A673 (cell line): ENCODE results near the gene CRYBA2.

ENCODE experiments used
- EZH2 ChIP-seq: fragments of 200-600 bp; sonication (generic); IDR thresholded peaks from 2 replicates; pipeline ENCODE4 v1.6.1; 2017; ENCODE audit warnings: borderline replicate concordance, low read depth, mild to moderate bottlenecking, mixed read lengths, antibody characterized with exemption, low read length; ENCODE audit not compliant: poor library complexity, severe bottlenecking
- TF ChIP-seq, protein P1 (sequence below): fragments of 300-800, 200-600 bp; sonication (generic); conservative IDR thresholded peaks from 2 replicates; pipeline ENCODE4 v1.5.1; 2017; ENCODE audit warnings: low read depth, mild to moderate bottlenecking, antibody characterized with exemption, low read length, moderate library complexity, mixed read lengths

DNA sequence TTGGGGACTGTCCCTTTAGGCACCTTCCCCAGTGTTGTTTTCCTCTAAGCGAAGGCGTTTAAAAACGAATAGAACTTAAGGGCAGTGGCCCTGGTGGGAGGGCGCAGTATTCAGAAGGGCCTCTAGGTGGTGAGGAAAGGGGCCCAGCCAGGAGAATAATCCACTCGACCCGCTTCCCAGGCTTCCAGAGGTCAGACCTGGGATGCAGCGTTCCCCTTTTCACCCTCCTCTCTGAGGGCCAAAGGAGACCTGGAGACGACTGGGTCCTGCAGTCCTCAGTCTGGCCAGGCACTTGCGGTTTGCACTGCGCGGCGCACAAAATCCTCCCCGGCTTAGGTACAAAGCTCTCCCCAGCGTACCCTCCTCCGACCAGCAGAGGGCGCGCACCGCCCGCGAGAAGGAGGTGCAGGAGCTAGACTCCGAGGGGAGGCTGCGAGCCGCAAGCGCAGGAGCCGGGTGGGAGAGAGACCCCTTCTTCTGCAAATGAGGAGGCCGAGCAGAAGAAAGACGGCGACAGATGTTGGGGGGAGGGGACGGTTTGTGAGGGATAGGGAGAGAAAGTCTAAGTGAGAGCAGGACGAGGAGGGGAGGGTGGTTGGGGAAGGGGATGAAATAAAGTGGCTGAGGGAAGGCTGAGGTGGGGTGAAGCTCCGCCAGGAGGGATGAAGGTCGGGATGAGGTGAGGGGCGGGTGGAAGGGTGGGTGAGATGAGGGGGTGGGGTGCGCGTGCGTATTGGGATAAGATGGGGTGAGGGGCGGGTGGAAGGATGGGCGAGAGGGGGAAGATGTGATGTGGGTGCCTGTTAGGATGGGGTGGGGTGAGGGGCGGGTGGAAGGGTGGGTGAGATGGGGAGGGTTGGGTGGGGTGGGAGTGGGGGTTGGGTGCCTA, 13.1 kb downstream of the CRYBA2 start:
- TF ChIP-seq, protein P1, sequence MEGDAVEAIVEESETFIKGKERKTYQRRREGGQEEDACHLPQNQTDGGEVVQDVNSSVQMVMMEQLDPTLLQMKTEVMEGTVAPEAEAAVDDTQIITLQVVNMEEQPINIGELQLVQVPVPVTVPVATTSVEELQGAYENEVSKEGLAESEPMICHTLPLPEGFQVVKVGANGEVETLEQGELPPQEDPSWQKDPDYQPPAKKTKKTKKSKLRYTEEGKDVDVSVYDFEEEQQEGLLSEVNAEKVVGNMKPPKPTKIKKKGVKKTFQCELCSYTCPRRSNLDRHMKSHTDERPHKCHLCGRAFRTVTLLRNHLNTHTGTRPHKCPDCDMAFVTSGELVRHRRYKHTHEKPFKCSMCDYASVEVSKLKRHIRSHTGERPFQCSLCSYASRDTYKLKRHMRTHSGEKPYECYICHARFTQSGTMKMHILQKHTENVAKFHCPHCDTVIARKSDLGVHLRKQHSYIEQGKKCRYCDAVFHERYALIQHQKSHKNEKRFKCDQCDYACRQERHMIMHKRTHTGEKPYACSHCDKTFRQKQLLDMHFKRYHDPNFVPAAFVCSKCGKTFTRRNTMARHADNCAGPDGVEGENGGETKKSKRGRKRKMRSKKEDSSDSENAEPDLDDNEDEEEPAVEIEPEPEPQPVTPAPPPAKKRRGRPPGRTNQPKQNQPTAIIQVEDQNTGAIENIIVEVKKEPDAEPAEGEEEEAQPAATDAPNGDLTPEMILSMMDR, result peak; percentile 99
- TF ChIP-seq EZH2, result no peak
